Measurements from ENCODE around the gene PRDM15.

GRCh38 chr21:41861255-41861654, 17.9 kb downstream of the PRDM15 start:
- TF ChIP-seq EP300 (IDR thresholded peaks at IDR 0.05) = no peak
- TF ChIP-seq CTCF (IDR thresholded peaks at IDR 0.05) = no peak
- no peak for TF ChIP-seq POLR2A (IDR thresholded peaks at IDR 0.05)
- no peak for TF ChIP-seq POLR2AphosphoS5 (IDR thresholded peaks at IDR 0.05)

All from stomach (tissue), 4 donors.